Sigmoid colon (tissue), 4 donors: Measurements from ENCODE around the gene TCEANC2.

Experiments
- CTCF ChIP-seq, 4 experiments: fragments of 450-650 bp in 3 of 4; fragments of 200-600 bp in 1 of 4; IDR thresholded peaks; one replicate each; pipeline ENCODE4 v1.5.1; 2016 to 2019; ENCODE audit warnings: antibody characterized with exemption in 4 of 4, mild to moderate bottlenecking in 3 of 4, moderate library complexity in 2 of 4
- POLR2A ChIP-seq, 2 donors: fragments of 450-650 bp; IDR thresholded peaks; one replicate each; pipeline ENCODE4 v1.6.1; 2016; ENCODE audit warnings: antibody characterized with exemption in 2 of 2, mild to moderate bottlenecking in 2 of 2, moderate library complexity in 2 of 2
- POLR2AphosphoS5 ChIP-seq, 4 donors: sonication (generic); formaldehyde crosslinking; IDR thresholded peaks; one replicate each; pipeline ENCODE4 v1.6.1; 2017; ENCODE audit warnings: antibody characterized with exemption in 4 of 4

DNA sequence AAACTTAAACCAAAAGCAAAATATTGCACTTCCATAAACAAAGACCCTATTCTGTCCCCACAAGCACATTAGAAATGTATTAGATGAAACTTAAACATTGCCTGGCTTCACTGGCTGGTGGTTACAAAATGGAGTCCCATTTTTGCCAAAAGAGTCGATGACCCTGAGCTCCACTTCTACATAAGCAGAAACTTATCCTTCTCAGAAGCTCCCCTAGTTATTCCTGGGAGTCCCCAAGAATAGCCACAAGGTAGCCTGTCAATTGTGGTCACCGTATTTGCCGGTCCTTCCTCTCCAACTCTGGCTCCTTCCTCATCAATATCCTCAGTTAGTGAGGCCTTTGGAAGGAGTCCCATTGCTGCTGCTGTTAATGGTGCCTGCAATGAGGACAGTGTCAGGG lies 62.1 kb downstream of the TCEANC2 start:
- TF ChIP-seq POLR2A (IDR thresholded peaks at IDR 0.05) (no peak), CTCF (IDR thresholded peaks at IDR 0.05) (no peak), POLR2AphosphoS5 (IDR thresholded peaks at IDR 0.05) (no peak)
